Activated CD4-positive, alpha-beta T cell treated with anti-CD3 and anti-CD28 coated beads, Interleukin-2, amount 10 ng/mL, durations not matched to agents 24 days and 14 days (primary cell): ENCODE measurements around the gene USHBP1. TPM values are rescaled to one million over a fixed set of nuclear protein-coding genes. Genes with fewer than 3 reads are reported as not detected.
"Not testable (repeated sequence)": the region's sequence is repeated elsewhere in the genome, so short reads cannot be mapped to it uniquely, and the experiment has no call there.

ENCODE experiments used
- DNase-seq: peaks from one replicate; pipeline ENCODE4 v3.0.0; 2022
- H3K27ac Mint-ChIP-seq: one replicate; pipeline ENCODE4 v1.8.0; 2022; ENCODE audit warnings: mild to moderate bottlenecking, mixed read lengths
- H3K27me3 Mint-ChIP-seq: one replicate; pipeline ENCODE4 v1.8.0; 2022; ENCODE audit warnings: mixed read lengths
- H3K36me3 Mint-ChIP-seq: one replicate; pipeline ENCODE4 v1.8.0; 2022; ENCODE audit warnings: low read depth, mild to moderate bottlenecking, mixed read lengths
- H3K4me1 Mint-ChIP-seq: one replicate; pipeline ENCODE4 v1.8.0; 2021; ENCODE audit warnings: mixed read lengths
- H3K4me3 Mint-ChIP-seq: one replicate; pipeline ENCODE4 v1.8.0; 2022; ENCODE audit warnings: mild to moderate bottlenecking, moderate library complexity, mixed read lengths
- H3K9me3 Mint-ChIP-seq: one replicate; pipeline ENCODE4 v1.8.0; 2021; ENCODE audit warnings: mixed read lengths
- intact Hi-C: fragments of 100-400 bp; cut with micrococcal nuclease; formaldehyde crosslinking; loops from one replicate; pipeline ENCODE4 v1.15.1; 2023
- total RNA-seq: library from RNA; stranded (reverse); gene quantifications from 2 replicates; pipeline ENCODE4 v1.2.3, GENCODE V29; 2022

The USHBP1 gene
- total RNA-seq, 1 donor from 2014 or later = 0.30 TPM

- Mint-ChIP-seq H3K4me1 (peaks cover 8% of the 10 kb centered on the region), H3K27me3 (peaks cover 9% of the 10 kb centered on the region), H3K27ac (no peak overlapping the region), H3K36me3 (peaks cover 9% of the 10 kb centered on the region), H3K9me3 (no peaks in the 10 kb centered on the region), H3K4me3 (no peak overlapping the region)
- no peak for DNase-seq
- intact Hi-C loops = loop anchor here (10.0 kb wide), 1 partner anchor 51 kb away; no protein-coding TSS in a partner anchor
Measured at GRCh38 chr19:17286263-17286662, 21.7 kb upstream of the USHBP1 start.

GRCh38 chr19:17285415-17286135 is 21.0 kb upstream of the USHBP1 start:
- no peak overlapping the region for H3K27ac Mint-ChIP-seq
- peaks cover 9% of the 10 kb centered on the region for H3K27me3 Mint-ChIP-seq
- no peak for DNase-seq
- H3K36me3 Mint-ChIP-seq = peaks cover 9% of the 10 kb centered on the region
- H3K4me3 Mint-ChIP-seq = no peak overlapping the region
- intact Hi-C loops = loop anchor here (10.0 kb wide), 1 partner anchor 51 kb away; no protein-coding TSS in a partner anchor
- H3K9me3 Mint-ChIP-seq = no peaks in the 10 kb centered on the region
- H3K4me1 Mint-ChIP-seq = peaks cover 8% of the 10 kb centered on the region

- DNase-seq = no peak
- Mint-ChIP-seq H3K27ac (no peak overlapping the region), H3K36me3 (peaks cover 9% of the 10 kb centered on the region), H3K4me1 (peaks cover 8% of the 10 kb centered on the region), H3K4me3 (peak overlapping the region; percentile 39), H3K9me3 (no peaks in the 10 kb centered on the region), H3K27me3 (peaks cover 2% of the 10 kb centered on the region)
- intact Hi-C loops = loop anchor here (2.0 to 10.0 kb wide), 3 partner anchors 49 to 513 kb away; no protein-coding TSS in a partner anchor
Measured at GRCh38 chr19:17283504-17283996, 19.0 kb upstream of the USHBP1 start.

- Mint-ChIP-seq H3K27me3 (peaks cover 2% of the 10 kb centered on the region), H3K9me3 (no peaks in the 10 kb centered on the region), H3K4me1 (peaks cover 8% of the 10 kb centered on the region), H3K4me3 (peak overlapping the region; percentile 92), H3K27ac (peak overlapping the region; percentile 87), H3K36me3 (peaks cover 10% of the 10 kb centered on the region)
- DNase-seq = peak; percentile 94
- intact Hi-C loops = loop anchor here (1.0 to 10.0 kb wide), 5 partner anchors 21 to 512 kb away; no protein-coding TSS in a partner anchor
Measured at GRCh38 chr19:17282488-17283125, 18.1 kb upstream of the USHBP1 start.

GRCh38 chr19:17281391-17282304 is 17.1 kb upstream of the USHBP1 start, which contains the start of gene ANKLE1:
Gene ANKLE1 (plus strand): TSS chr19:17281901. CDS start chr19:17281921, 20 bp downstream.
- intact Hi-C loops = loop anchor here (1.0 to 10.0 kb wide), 5 partner anchors 20 to 511 kb away; no protein-coding TSS in a partner anchor
- H3K27me3 Mint-ChIP-seq = peaks cover 2% of the 10 kb centered on the region
- H3K36me3 Mint-ChIP-seq = peaks cover 16% of the 10 kb centered on the region
- H3K9me3 Mint-ChIP-seq = no peaks in the 10 kb centered on the region
- H3K27ac Mint-ChIP-seq = peak within 1 kb of the TSS; percentile 87
- peak within 1 kb of the TSS; percentile 92 for H3K4me3 Mint-ChIP-seq
- H3K4me1 Mint-ChIP-seq = peaks cover 8% of the 10 kb centered on the region
- peak; percentile 77 for DNase-seq

GRCh38 chr19:17279436-17279835 is 14.9 kb upstream of the USHBP1 start:
- Mint-ChIP-seq H3K4me3 (no peak overlapping the region), H3K9me3 (no peaks in the 10 kb centered on the region), H3K4me1 (peaks cover 8% of the 10 kb centered on the region), H3K36me3 (peaks cover 29% of the 10 kb centered on the region), H3K27ac (no peak overlapping the region), H3K27me3 (peaks cover 2% of the 10 kb centered on the region)
- intact Hi-C loops = no loop called here
- no peak for DNase-seq

- Mint-ChIP-seq H3K4me3 (no peak overlapping the region), H3K27ac (no peak overlapping the region), H3K4me1 (no peaks in the 10 kb centered on the region), H3K9me3 (no peaks in the 10 kb centered on the region), H3K27me3 (no peaks in the 10 kb centered on the region), H3K36me3 (peaks cover 32% of the 10 kb centered on the region)
- intact Hi-C loops = no loop called here
- DNase-seq = no peak
Measured at GRCh38 chr19:17275441-17276175, 11.1 kb upstream of the USHBP1 start.

- H3K9me3 Mint-ChIP-seq, H3K27ac Mint-ChIP-seq, H3K27me3 Mint-ChIP-seq, intact Hi-C loops, H3K4me1 Mint-ChIP-seq, H3K4me3 Mint-ChIP-seq, DNase-seq: not testable (repeated sequence)
- H3K36me3 Mint-ChIP-seq = peaks cover 35% of the 10 kb centered on the region
Measured at GRCh38 chr19:17274892-17275291, 10.3 kb upstream of the USHBP1 start.

- intact Hi-C loops = no loop called here
- H3K4me3 Mint-ChIP-seq = peak overlapping the region; percentile 95
- H3K27ac Mint-ChIP-seq = no peak overlapping the region
- no peaks in the 10 kb centered on the region for H3K27me3 Mint-ChIP-seq
- H3K9me3 Mint-ChIP-seq = no peaks in the 10 kb centered on the region
- peaks cover 19% of the 10 kb centered on the region for H3K36me3 Mint-ChIP-seq
- DNase-seq = no peak
- peaks cover 14% of the 10 kb centered on the region for H3K4me1 Mint-ChIP-seq
Measured at GRCh38 chr19:17268754-17269153, 4.2 kb upstream of the USHBP1 start.

- Mint-ChIP-seq H3K4me1 (peaks cover 14% of the 10 kb centered on the region), H3K27me3 (no peaks in the 10 kb centered on the region), H3K9me3 (no peaks in the 10 kb centered on the region), H3K4me3 (peak within 1 kb of the TSS; percentile 95), H3K27ac (peak within 1 kb of the TSS; percentile 79), H3K36me3 (peaks cover 15% of the 10 kb centered on the region)
- DNase-seq = peak; percentile 98
- intact Hi-C loops = loop anchor here (1.0 to 2.0 kb wide), 4 partner anchors 38 to 244 kb away; partner anchors contain the start of genes DDA1, MRPL34, PGLS and USE1
Measured at GRCh38 chr19:17266975-17267788, 2.6 kb upstream of the USHBP1 start, which contains the start of gene BABAM1. Gene BABAM1 (plus strand): TSS chr19:17267443. CDS start chr19:17268807, 1,364 bp downstream.

GRCh38 chr19:17266589-17266974 is 2.0 kb upstream of the USHBP1 start:
- Mint-ChIP-seq H3K4me1 (peaks cover 14% of the 10 kb centered on the region), H3K27me3 (no peaks in the 10 kb centered on the region), H3K9me3 (no peaks in the 10 kb centered on the region), H3K36me3 (peaks cover 13% of the 10 kb centered on the region), H3K4me3 (peak overlapping the region; percentile 95), H3K27ac (peak overlapping the region; percentile 79)
- intact Hi-C loops = loop anchor here (2.0 kb wide), 1 partner anchor 52 kb away; the partner anchor contains the start of gene USE1
- no peak for DNase-seq

GRCh38 chr19:17266026-17266425 is 1.5 kb upstream of the USHBP1 start:
- intact Hi-C loops = loop anchor here (2.0 kb wide), 1 partner anchor 51 kb away; the partner anchor contains the start of gene USE1

More at GRCh38 chr19:17266026-17266425, 1.5 kb upstream of the USHBP1 start:
- Mint-ChIP-seq H3K9me3 (no peaks in the 10 kb centered on the region), H3K36me3 (peaks cover 9% of the 10 kb centered on the region), H3K27ac (no peak overlapping the region), H3K4me3 (no peak overlapping the region), H3K27me3 (no peaks in the 10 kb centered on the region), H3K4me1 (peaks cover 14% of the 10 kb centered on the region)
- DNase-seq = no peak
